GM18870 (cell line): Measurements from ENCODE around the gene CTNNA1.
"Not testable (repeated sequence)": the region's sequence is repeated elsewhere in the genome, so short reads cannot be mapped to it uniquely, and the experiment has no call there.

Source experiments
- ATAC-seq: cut with Tn5 transposase; IDR thresholded peaks from one replicate; pipeline ENCODE4 v1.9.1; 2021; ENCODE audit warnings: moderate library complexity; ENCODE audit not compliant: unreplicated experiment

Gene CTNNA1

GRCh38 chr5:138755084-138755748 is 2.0 kb downstream of the CTNNA1 start:
- ATAC-seq, result peak; percentile 64

- ATAC-seq, result no peak
These were observed 4.0 kb downstream of the CTNNA1 start for GRCh38 chr5:138757061-138757776.

GRCh38 chr5:138760448-138761110 is 7.4 kb downstream of the CTNNA1 start:
- ATAC-seq, result no peak

GRCh38 chr5:138761115-138761514 is 7.9 kb downstream of the CTNNA1 start:
- ATAC-seq, result not testable (repeated sequence)

GRCh38 chr5:138761670-138762069 is 8.4 kb downstream of the CTNNA1 start:
- not testable (repeated sequence) for ATAC-seq

GRCh38 chr5:138762110-138762509 is 8.9 kb downstream of the CTNNA1 start:
- no peak for ATAC-seq

- ATAC-seq, result no peak
These were observed 10.0 kb downstream of the CTNNA1 start for GRCh38 chr5:138763037-138763778.

GRCh38 chr5:138770291-138770690 is 17.1 kb downstream of the CTNNA1 start:
- ATAC-seq, result no peak

GRCh38 chr5:138770977-138771376 is 17.8 kb downstream of the CTNNA1 start:
- ATAC-seq, result no peak

- no peak for ATAC-seq
These were observed 19.9 kb downstream of the CTNNA1 start for GRCh38 chr5:138772986-138773594.

GRCh38 chr5:138773624-138774023 is 20.4 kb downstream of the CTNNA1 start:
- not testable (repeated sequence) for ATAC-seq

- ATAC-seq, result no peak
These were observed 21.8 kb downstream of the CTNNA1 start for GRCh38 chr5:138775034-138775433.

GRCh38 chr5:138778234-138778633 is 25.0 kb downstream of the CTNNA1 start:
- ATAC-seq, result no peak

- ATAC-seq, result no peak
These were observed 30.8 kb downstream of the CTNNA1 start for GRCh38 chr5:138783976-138784375.

GRCh38 chr5:138784590-138784989 is 31.4 kb downstream of the CTNNA1 start:
- no peak for ATAC-seq

- ATAC-seq, result no peak
These were observed 36.6 kb downstream of the CTNNA1 start for GRCh38 chr5:138789771-138790242.

- ATAC-seq, result no peak
These were observed 37.5 kb downstream of the CTNNA1 start for GRCh38 chr5:138790684-138791083.

GRCh38 chr5:138792195-138792790 is 39.1 kb downstream of the CTNNA1 start:
- ATAC-seq, result no peak

- no peak for ATAC-seq
These were observed 40.4 kb downstream of the CTNNA1 start for GRCh38 chr5:138793575-138793974.

- ATAC-seq, result no peak
These were observed 50.1 kb downstream of the CTNNA1 start for GRCh38 chr5:138803285-138803684.
